WTC11 (cell line): Measurements from ENCODE around the gene PSD.

Experiments used
- ATF1 ChIP-seq: sonication (generic); formaldehyde crosslinking; IDR thresholded peaks from 2 replicates; pipeline ENCODE4 v1.8.1; 2023; ENCODE audit warnings: mild to moderate bottlenecking, moderate library complexity, missing genetic modification reagents
- ATF2 ChIP-seq: sonication (generic); formaldehyde crosslinking; IDR thresholded peaks from 2 replicates; pipeline ENCODE4 v1.8.1; 2022; ENCODE audit warnings: low read depth, missing genetic modification reagents, borderline replicate concordance
- ATF3 ChIP-seq: sonication (generic); formaldehyde crosslinking; conservative IDR thresholded peaks from 2 replicates; pipeline ENCODE4 v1.8.1; 2022; ENCODE audit warnings: mild to moderate bottlenecking, missing genetic modification reagents
- CTCF ChIP-seq: fragments of 200-600 bp; IDR thresholded peaks from 2 replicates; pipeline ENCODE4 v1.8.0; 2022; ENCODE audit warnings: antibody characterized with exemption
- E2F4 ChIP-seq: sonication (generic); formaldehyde crosslinking; IDR thresholded peaks from 2 replicates; pipeline ENCODE4 v1.8.1; 2022; ENCODE audit warnings: low read depth, mild to moderate bottlenecking, moderate library complexity, missing genetic modification reagents, borderline replicate concordance
- GTF2I ChIP-seq: fragments of 250-450 bp; sonication (Bioruptor Pico); conservative IDR thresholded peaks from 2 replicates; pipeline ENCODE4 v1.4.0; 2021; ENCODE audit warnings: mild to moderate bottlenecking
- NFE2L1 ChIP-seq: sonication (generic); formaldehyde crosslinking; IDR thresholded peaks from 2 replicates; pipeline ENCODE4 v1.8.1; 2023; ENCODE audit warnings: missing genetic modification reagents
- NR2C2 ChIP-seq: sonication (generic); formaldehyde crosslinking; IDR thresholded peaks from 2 replicates; pipeline ENCODE4 v1.8.0; 2022; ENCODE audit warnings: mild to moderate bottlenecking, missing genetic modification reagents
- SP1 ChIP-seq: sonication (generic); formaldehyde crosslinking; conservative IDR thresholded peaks from 2 replicates; pipeline ENCODE4 v1.8.1; 2022; ENCODE audit warnings: missing genetic modification reagents
- TCF7 ChIP-seq: sonication (generic); formaldehyde crosslinking; IDR thresholded peaks from 2 replicates; pipeline ENCODE4 v1.8.0; 2022; ENCODE audit warnings: mild to moderate bottlenecking, low read depth, missing genetic modification reagents, moderate library complexity
- TP53 ChIP-seq: sonication (generic); formaldehyde crosslinking; IDR thresholded peaks from 2 replicates; pipeline ENCODE4 v1.8.1; 2023; ENCODE audit warnings: mild to moderate bottlenecking, missing genetic modification reagents
- USF2 ChIP-seq: sonication (generic); formaldehyde crosslinking; IDR thresholded peaks from 2 replicates; pipeline ENCODE4 v1.8.1; 2023; ENCODE audit warnings: mild to moderate bottlenecking, missing genetic modification reagents, moderate library complexity
- ZNF138 ChIP-seq: sonication (generic); formaldehyde crosslinking; conservative IDR thresholded peaks from 2 replicates; pipeline ENCODE4 v1.8.1; 2022; ENCODE audit warnings: mild to moderate bottlenecking, moderate library complexity, missing genetic modification reagents
- ZNF317 ChIP-seq: sonication (generic); formaldehyde crosslinking; IDR thresholded peaks from 2 replicates; pipeline ENCODE4 v1.8.1; 2023; ENCODE audit warnings: low read depth, mild to moderate bottlenecking, moderate library complexity, missing genetic modification reagents, borderline replicate concordance

- no peak for TF ChIP-seq TCF7 (CRISPR knock-in tag)
- TF ChIP-seq CTCF: no peak
- no peak for TF ChIP-seq E2F4 (CRISPR knock-in tag)
- TF ChIP-seq ATF1 (CRISPR knock-in tag): no peak
- TF ChIP-seq NFE2L1 (CRISPR knock-in tag): no peak
- TF ChIP-seq ZNF138 (CRISPR knock-in tag): no peak
- no peak for TF ChIP-seq TP53 (CRISPR knock-in tag)
- no peak for TF ChIP-seq GTF2I (CRISPR knock-in tag)
- TF ChIP-seq ATF2 (CRISPR knock-in tag): no peak
- TF ChIP-seq SP1 (CRISPR knock-in tag): peak; percentile 89
- TF ChIP-seq USF2 (CRISPR knock-in tag): peak; percentile 94
- no peak for TF ChIP-seq ATF3
- TF ChIP-seq ZNF317 (CRISPR knock-in tag): no peak
- TF ChIP-seq NR2C2 (CRISPR knock-in tag): no peak
These were observed 42.8 kb upstream of the PSD start for GRCh38 chr10:102461187-102462054.
